ENCODE data around the gene IGLL5.

DNA sequence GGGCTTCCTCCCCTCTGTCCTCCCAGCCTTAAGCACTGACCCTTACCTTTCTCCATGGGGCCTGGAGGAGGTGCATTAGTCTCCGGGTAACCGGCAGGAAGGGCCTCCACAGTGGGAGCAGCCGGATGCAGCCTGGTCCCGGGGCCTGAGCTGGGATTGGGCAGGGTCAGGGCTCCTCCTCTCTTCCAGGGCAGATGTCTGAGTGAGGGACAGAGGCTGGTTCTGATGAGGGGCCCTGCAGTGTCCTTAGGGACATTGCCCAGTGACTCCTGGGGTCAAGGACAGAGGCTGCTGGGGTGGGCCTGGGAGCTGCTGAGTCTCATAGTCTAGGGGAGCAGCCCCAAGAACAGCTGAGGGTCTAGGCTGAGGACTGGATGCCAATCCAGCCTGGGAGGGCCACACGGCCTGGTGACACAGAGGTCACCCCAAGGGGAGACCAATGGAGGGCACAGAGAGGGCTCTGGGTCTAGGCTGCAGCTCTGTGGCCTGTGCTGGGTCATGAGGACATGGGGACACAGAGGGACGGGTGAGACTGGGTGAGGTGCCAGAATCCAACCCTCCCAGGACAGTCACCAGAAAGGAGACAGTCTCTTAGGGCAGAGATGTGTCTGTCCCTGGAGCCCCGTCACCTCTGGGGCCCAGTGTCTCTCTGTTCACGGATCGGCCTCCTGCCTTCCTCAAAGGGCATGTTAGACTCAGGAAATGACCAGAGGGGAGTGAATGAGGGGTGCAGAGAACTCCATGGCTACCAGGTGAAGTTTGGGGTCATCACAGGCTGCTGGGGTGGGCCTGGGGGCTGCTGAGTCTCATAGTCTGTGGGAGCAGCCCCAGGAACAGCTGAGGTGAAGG is 6.5 kb downstream of the IGLL5 start:
- TF ChIP-seq, protein P1, sequence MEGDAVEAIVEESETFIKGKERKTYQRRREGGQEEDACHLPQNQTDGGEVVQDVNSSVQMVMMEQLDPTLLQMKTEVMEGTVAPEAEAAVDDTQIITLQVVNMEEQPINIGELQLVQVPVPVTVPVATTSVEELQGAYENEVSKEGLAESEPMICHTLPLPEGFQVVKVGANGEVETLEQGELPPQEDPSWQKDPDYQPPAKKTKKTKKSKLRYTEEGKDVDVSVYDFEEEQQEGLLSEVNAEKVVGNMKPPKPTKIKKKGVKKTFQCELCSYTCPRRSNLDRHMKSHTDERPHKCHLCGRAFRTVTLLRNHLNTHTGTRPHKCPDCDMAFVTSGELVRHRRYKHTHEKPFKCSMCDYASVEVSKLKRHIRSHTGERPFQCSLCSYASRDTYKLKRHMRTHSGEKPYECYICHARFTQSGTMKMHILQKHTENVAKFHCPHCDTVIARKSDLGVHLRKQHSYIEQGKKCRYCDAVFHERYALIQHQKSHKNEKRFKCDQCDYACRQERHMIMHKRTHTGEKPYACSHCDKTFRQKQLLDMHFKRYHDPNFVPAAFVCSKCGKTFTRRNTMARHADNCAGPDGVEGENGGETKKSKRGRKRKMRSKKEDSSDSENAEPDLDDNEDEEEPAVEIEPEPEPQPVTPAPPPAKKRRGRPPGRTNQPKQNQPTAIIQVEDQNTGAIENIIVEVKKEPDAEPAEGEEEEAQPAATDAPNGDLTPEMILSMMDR (IDR thresholded peaks at IDR 0.05), result no peak
- TF ChIP-seq POLR2A (IDR thresholded peaks at IDR 0.05), result no peak

All from Peyer's patch (tissue), 4 donors.